Neural cell (in vitro differentiated cells): ENCODE data around the gene CASKIN2. TPM values are rescaled to one million over a fixed set of nuclear protein-coding genes. Genes with fewer than 3 reads are reported as not detected.

Experiments
- H2AFZ ChIP-seq: fragments of 200-600, 300-800 bp; sonication (generic), shearing (Covaris generic); 2 replicates; pipeline ENCODE4 v1.6.0; 2014; ENCODE audit warnings: low read depth, mild to moderate bottlenecking, antibody characterized with exemption, low read length, moderate library complexity
- H3F3A ChIP-seq: fragments of 200-600 bp; shearing (Covaris generic); 2 replicates; pipeline ENCODE4 v1.6.1; 2016; ENCODE audit warnings: mild to moderate bottlenecking, moderate library complexity, mixed read lengths, antibody characterized with exemption, low read length; ENCODE audit not compliant: insufficient read depth, poor library complexity, severe bottlenecking
- H3K27ac ChIP-seq: fragments of 200-600, 300-800 bp; sonication (generic), shearing (Covaris generic); 2 replicates; pipeline ENCODE4 v1.5.1; 2014; ENCODE audit warnings: mild to moderate bottlenecking, low read length, moderate library complexity
- H3K27me3 ChIP-seq: fragments of 300-800, 200-600 bp; sonication (generic), shearing (Covaris generic); 2 replicates; pipeline ENCODE4 v1.6.0; 2014; ENCODE audit warnings: mild to moderate bottlenecking, low read depth, low read length, moderate library complexity; ENCODE audit not compliant: insufficient read depth
- H3K36me3 ChIP-seq: fragments of 300-800, 200-600 bp; sonication (generic), shearing (Covaris generic); 2 replicates; pipeline ENCODE4 v1.5.1; 2014; ENCODE audit warnings: mild to moderate bottlenecking, antibody characterized with exemption, low read length, moderate library complexity; ENCODE audit not compliant: insufficient read depth
- H3K4me2 ChIP-seq: fragments of 300-800, 200-600 bp; sonication (generic), shearing (Covaris generic); 2 replicates; pipeline ENCODE4 v1.6.0; 2014; ENCODE audit warnings: mild to moderate bottlenecking, low read length
- H3K4me3 ChIP-seq: fragments of 300-800, 200-600 bp; sonication (generic), shearing (Covaris generic); 2 replicates; pipeline ENCODE4 v1.5.1; 2014; ENCODE audit warnings: mild to moderate bottlenecking, low read length, moderate library complexity
- H3K79me2 ChIP-seq: fragments of 200-600 bp; shearing (Covaris generic); replicated peaks from 2 replicates; pipeline ENCODE4 v1.6.0; 2014; ENCODE audit warnings: mild to moderate bottlenecking, low read length, moderate library complexity; ENCODE audit not compliant: insufficient read depth
- H3K9ac ChIP-seq: fragments of 300-800, 200-600 bp; sonication (generic), shearing (Covaris generic); 2 replicates; pipeline ENCODE4 v1.6.1; 2016; ENCODE audit warnings: mild to moderate bottlenecking, low read length, mixed read lengths
- H3K9me2 ChIP-seq: fragments of 200-600 bp; shearing (Covaris generic); 2 replicates; pipeline ENCODE4 v1.6.1; 2016; ENCODE audit warnings: mild to moderate bottlenecking, low read length, mixed read lengths; ENCODE audit not compliant: insufficient read depth
- H3K9me3 ChIP-seq: fragments of 200-600, 300-800 bp; sonication (generic), shearing (Covaris generic); 2 replicates; pipeline ENCODE4 v1.6.1; 2016; ENCODE audit warnings: mild to moderate bottlenecking, mixed run types, low read length, moderate library complexity, mixed read lengths
- H4K20me1 ChIP-seq: fragments of 200-600 bp; shearing (Covaris generic); 2 replicates; pipeline ENCODE4 v1.6.1; 2016; ENCODE audit warnings: mild to moderate bottlenecking, mixed run types; ENCODE audit not compliant: insufficient read depth
- CTCF ChIP-seq: fragments of 450-650 bp; IDR thresholded peaks from 2 replicates; pipeline ENCODE4 v1.5.1; 2014; ENCODE audit warnings: antibody characterized with exemption, mild to moderate bottlenecking, moderate library complexity; ENCODE audit not compliant: poor library complexity, severe bottlenecking
- EP300 ChIP-seq: fragments of 450-650 bp; conservative IDR thresholded peaks from 2 replicates; pipeline ENCODE4 v1.6.1; 2014; ENCODE audit warnings: antibody characterized with exemption, mild to moderate bottlenecking, moderate library complexity; ENCODE audit not compliant: poor library complexity, severe bottlenecking
- EZH2 ChIP-seq: fragments of 200-600, 300-800 bp; shearing (Covaris generic), sonication (generic); IDR thresholded peaks from 2 replicates; pipeline ENCODE4 v1.6.1; 2014; ENCODE audit warnings: antibody characterized with exemption, low read length, borderline replicate concordance, mild to moderate bottlenecking; ENCODE audit not compliant: insufficient read depth, poor library complexity, severe bottlenecking
- MXI1 ChIP-seq: fragments of 450-650 bp; conservative IDR thresholded peaks from 2 replicates; pipeline ENCODE4 v1.6.1; 2014; ENCODE audit warnings: antibody characterized with exemption, mild to moderate bottlenecking; ENCODE audit not compliant: poor library complexity, severe bottlenecking
- POLR2AphosphoS5 ChIP-seq: IDR thresholded peaks from 2 replicates; pipeline ENCODE4 v1.6.1; 2012
- RAD21 ChIP-seq: fragments of 450-650 bp; conservative IDR thresholded peaks from 2 replicates; pipeline ENCODE4 v1.6.1; 2014; ENCODE audit warnings: antibody characterized with exemption, mild to moderate bottlenecking, moderate library complexity
- REST ChIP-seq: IDR thresholded peaks from 2 replicates; pipeline ENCODE4 v1.6.1; 2012; ENCODE audit warnings: borderline replicate concordance
- SMC3 ChIP-seq: fragments of 450-650 bp; conservative IDR thresholded peaks from 2 replicates; pipeline ENCODE4 v1.6.1; 2014; ENCODE audit warnings: antibody characterized with exemption, mild to moderate bottlenecking, moderate library complexity; ENCODE audit not compliant: poor library complexity
- TAF1 ChIP-seq: IDR thresholded peaks from 2 replicates; pipeline ENCODE4 v1.6.1; 2012; ENCODE audit warnings: low read depth
- polyA plus RNA-seq: library from polyadenylated mRNA; depleted of rRNA; stranded (reverse); fragments of >200 nt; gene quantifications from 2 replicates; pipeline ENCODE4 v1.2.3, GENCODE V29; 2014

Gene CASKIN2
- polyA plus RNA-seq, 1 donor from 2014 or later = 2.8 TPM

DNA sequence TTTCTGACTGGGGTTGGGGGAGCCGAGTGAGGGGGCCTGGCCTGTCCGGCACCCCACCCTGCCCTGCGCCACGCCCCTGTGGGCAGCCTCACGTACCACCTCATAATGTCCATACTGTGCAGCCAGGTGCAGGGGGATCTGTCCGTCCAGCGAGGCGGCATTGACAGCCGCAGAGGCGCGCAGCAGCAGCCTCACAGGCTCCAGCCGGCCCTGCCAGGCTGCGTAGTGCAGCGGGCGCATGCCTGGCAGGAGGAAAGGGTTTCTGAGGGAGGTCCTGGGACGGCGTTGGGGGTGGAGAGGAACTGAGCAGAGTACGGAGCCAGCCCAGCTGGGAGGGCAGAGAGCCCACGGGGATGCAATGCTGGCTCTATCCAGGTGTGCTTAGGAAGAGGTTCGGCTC is 8.4 kb downstream of the CASKIN2 start:
- H2AFZ ChIP-seq = no peak overlapping the region
- no peaks in the 10 kb centered on the region for H3K79me2 ChIP-seq
- no peak overlapping the region for H3K4me2 ChIP-seq
- no peaks in the 10 kb centered on the region for H3K9me3 ChIP-seq
- TF ChIP-seq REST = no peak
- TF ChIP-seq RAD21 = no peak
- no peak for TF ChIP-seq MXI1
- TF ChIP-seq TAF1 = no peak
- TF ChIP-seq CTCF = no peak
- no peak for TF ChIP-seq SMC3
- TF ChIP-seq POLR2AphosphoS5 = no peak
- TF ChIP-seq EP300 = no peak
- no peak for TF ChIP-seq EZH2
- H3K36me3 ChIP-seq = no peaks in the 10 kb centered on the region
- H3F3A ChIP-seq = no peaks in the 10 kb centered on the region
- H3K4me3 ChIP-seq = no peak overlapping the region
- H3K27ac ChIP-seq = no peak overlapping the region
- no peaks in the 10 kb centered on the region for H4K20me1 ChIP-seq
- H3K9me2 ChIP-seq = no peaks in the 10 kb centered on the region
- no peak overlapping the region for H3K9ac ChIP-seq
- no peaks in the 10 kb centered on the region for H3K27me3 ChIP-seq

DNA sequence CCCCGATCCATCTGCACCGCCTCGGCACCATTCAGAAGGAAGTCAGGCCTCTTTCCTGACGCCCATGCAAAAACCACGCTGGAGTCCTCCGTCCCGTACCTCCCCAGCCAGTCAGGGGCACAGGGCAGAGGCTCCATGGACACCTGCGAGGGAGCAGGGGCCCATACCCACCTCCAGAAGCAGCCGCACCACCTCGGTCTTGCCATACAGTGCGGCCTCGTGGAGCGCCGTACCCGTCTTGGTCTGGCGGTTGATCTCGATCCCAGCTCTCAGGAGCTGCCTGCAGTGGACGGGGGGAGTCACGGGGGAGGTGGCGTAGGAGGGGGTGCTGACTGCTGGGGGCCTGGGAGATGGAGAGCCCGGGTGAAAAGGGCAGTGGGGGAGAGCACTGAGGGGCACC is 9.2 kb downstream of the CASKIN2 start:
- H3K36me3 ChIP-seq = no peaks in the 10 kb centered on the region
- H3K9ac ChIP-seq = no peak overlapping the region
- H3K9me3 ChIP-seq = no peaks in the 10 kb centered on the region
- H3K27ac ChIP-seq = no peak overlapping the region
- H2AFZ ChIP-seq = no peak overlapping the region
- no peak overlapping the region for H3K4me2 ChIP-seq
- no peaks in the 10 kb centered on the region for H3K9me2 ChIP-seq
- no peaks in the 10 kb centered on the region for H3K27me3 ChIP-seq
- no peaks in the 10 kb centered on the region for H3K79me2 ChIP-seq
- no peaks in the 10 kb centered on the region for H3F3A ChIP-seq
- TF ChIP-seq SMC3 = no peak
- no peak for TF ChIP-seq CTCF
- no peak for TF ChIP-seq EZH2
- no peak for TF ChIP-seq RAD21
- TF ChIP-seq EP300 = no peak
- no peak for TF ChIP-seq REST
- no peak for TF ChIP-seq MXI1
- no peak for TF ChIP-seq POLR2AphosphoS5
- no peak for TF ChIP-seq TAF1
- no peak overlapping the region for H3K4me3 ChIP-seq
- no peaks in the 10 kb centered on the region for H4K20me1 ChIP-seq
